ENCODE measurements around the gene SOX6.
"Not testable (repeated sequence)": the region's sequence is repeated elsewhere in the genome, so short reads cannot be mapped to it uniquely, and the experiment has no call there.

The SOX6 gene

GRCh38 chr11:16149476-16149875 lies 206.9 kb downstream of the SOX6 start:
- Histone ChIP-seq H2AFZ (ENCODE audit: low read length) (no peak overlapping the region), H3K9me3 (replicated peaks; ENCODE audit: insufficient read depth, low read length) (no peaks in the 10 kb centered on the region), H4K20me1 (ENCODE audit: insufficient read depth, low read length) (no peaks in the 10 kb centered on the region), H3K79me2 (ENCODE audit: low read length) (no peaks in the 10 kb centered on the region), H3K27ac (ENCODE audit: low read length) (no peak overlapping the region), H3K4me1 (ENCODE audit: low read length) (no peaks in the 10 kb centered on the region), H3K9ac (ENCODE audit: low read length) (no peak overlapping the region), H3F3A (ENCODE audit: insufficient read depth, low read length) (no peaks in the 10 kb centered on the region), H3K4me2 (ENCODE audit: low read depth, low read length) (no peak overlapping the region), H3K9me2 (replicated peaks; ENCODE audit: insufficient read depth, low read length) (no peaks in the 10 kb centered on the region), H3K4me3 (ENCODE audit: low read length) (no peak overlapping the region), H3K36me3 (replicated peaks; ENCODE audit: insufficient read depth, low read length) (no peaks in the 10 kb centered on the region), H3K27me3 (replicated peaks; ENCODE audit: insufficient read depth, low read length) (no peaks in the 10 kb centered on the region)
- TF ChIP-seq EZH2 (optimal IDR thresholded peaks at IDR 0.05; ENCODE audit: low read depth, low read length) (no peak), CTCF (IDR thresholded peaks at IDR 0.05; ENCODE audit: low read length) (no peak), EZH2phosphoT487 (IDR thresholded peaks at IDR 0.05; ENCODE audit: low read length) (no peak)
- no peak for DNase-seq

- H3K27ac ChIP-seq (ENCODE audit: low read length), result no peak overlapping the region
- H3K9me2 ChIP-seq (replicated peaks; ENCODE audit: insufficient read depth, low read length), result no peaks in the 10 kb centered on the region
- H2AFZ ChIP-seq (ENCODE audit: low read length), result no peak overlapping the region
- no peaks in the 10 kb centered on the region for H3K27me3 ChIP-seq (replicated peaks; ENCODE audit: insufficient read depth, low read length)
- H3K79me2 ChIP-seq (ENCODE audit: low read length), result no peaks in the 10 kb centered on the region
- H3K36me3 ChIP-seq (replicated peaks; ENCODE audit: insufficient read depth, low read length), result no peaks in the 10 kb centered on the region
- no peaks in the 10 kb centered on the region for H3K9me3 ChIP-seq (replicated peaks; ENCODE audit: insufficient read depth, low read length)
- no peaks in the 10 kb centered on the region for H4K20me1 ChIP-seq (ENCODE audit: insufficient read depth, low read length)
- no peak for DNase-seq
- TF ChIP-seq EZH2 (optimal IDR thresholded peaks at IDR 0.05; ENCODE audit: low read depth, low read length), result no peak
- no peak for TF ChIP-seq EZH2phosphoT487 (IDR thresholded peaks at IDR 0.05; ENCODE audit: low read length)
- TF ChIP-seq CTCF (IDR thresholded peaks at IDR 0.05; ENCODE audit: low read length), result no peak
- no peak overlapping the region for H3K9ac ChIP-seq (ENCODE audit: low read length)
- H3K4me3 ChIP-seq (ENCODE audit: low read length), result no peak overlapping the region
- no peaks in the 10 kb centered on the region for H3F3A ChIP-seq (ENCODE audit: insufficient read depth, low read length)
- H3K4me2 ChIP-seq (ENCODE audit: low read depth, low read length), result no peak overlapping the region
- no peaks in the 10 kb centered on the region for H3K4me1 ChIP-seq (ENCODE audit: low read length)
Observed at GRCh38 chr11:16148301-16148931, 207.9 kb downstream of the SOX6 start.

GRCh38 chr11:16146980-16147379 lies 209.4 kb downstream of the SOX6 start:
- H4K20me1 ChIP-seq (ENCODE audit: insufficient read depth, low read length); DNase-seq; H3K9ac ChIP-seq (ENCODE audit: low read length); H3K9me2 ChIP-seq (replicated peaks; ENCODE audit: insufficient read depth, low read length); H3K27me3 ChIP-seq (replicated peaks; ENCODE audit: insufficient read depth, low read length); H3K4me1 ChIP-seq (ENCODE audit: low read length); H3K79me2 ChIP-seq (ENCODE audit: low read length); H3K4me3 ChIP-seq (ENCODE audit: low read length); H3K9me3 ChIP-seq (replicated peaks; ENCODE audit: insufficient read depth, low read length); H3K27ac ChIP-seq (ENCODE audit: low read length); H3F3A ChIP-seq (ENCODE audit: insufficient read depth, low read length); H2AFZ ChIP-seq (ENCODE audit: low read length); H3K4me2 ChIP-seq (ENCODE audit: low read depth, low read length); H3K36me3 ChIP-seq (replicated peaks; ENCODE audit: insufficient read depth, low read length): not testable (repeated sequence)

- H3K9me3 ChIP-seq (replicated peaks; ENCODE audit: insufficient read depth, low read length); H3F3A ChIP-seq (ENCODE audit: insufficient read depth, low read length); H2AFZ ChIP-seq (ENCODE audit: low read length); H3K27ac ChIP-seq (ENCODE audit: low read length); H3K4me1 ChIP-seq (ENCODE audit: low read length); H3K79me2 ChIP-seq (ENCODE audit: low read length); H3K9me2 ChIP-seq (replicated peaks; ENCODE audit: insufficient read depth, low read length); H3K4me2 ChIP-seq (ENCODE audit: low read depth, low read length); H3K36me3 ChIP-seq (replicated peaks; ENCODE audit: insufficient read depth, low read length); H3K4me3 ChIP-seq (ENCODE audit: low read length); DNase-seq; H4K20me1 ChIP-seq (ENCODE audit: insufficient read depth, low read length); H3K9ac ChIP-seq (ENCODE audit: low read length); H3K27me3 ChIP-seq (replicated peaks; ENCODE audit: insufficient read depth, low read length): not testable (repeated sequence)
Observed at GRCh38 chr11:16141614-16142013, 214.7 kb downstream of the SOX6 start.

- not testable (repeated sequence) for DNase-seq; H3K27ac ChIP-seq (ENCODE audit: low read length); H3K36me3 ChIP-seq (replicated peaks; ENCODE audit: insufficient read depth, low read length); H3K9ac ChIP-seq (ENCODE audit: low read length); H3K79me2 ChIP-seq (ENCODE audit: low read length); H3K4me2 ChIP-seq (ENCODE audit: low read depth, low read length); H4K20me1 ChIP-seq (ENCODE audit: insufficient read depth, low read length); H3F3A ChIP-seq (ENCODE audit: insufficient read depth, low read length); H2AFZ ChIP-seq (ENCODE audit: low read length); H3K27me3 ChIP-seq (replicated peaks; ENCODE audit: insufficient read depth, low read length); H3K9me2 ChIP-seq (replicated peaks; ENCODE audit: insufficient read depth, low read length); H3K9me3 ChIP-seq (replicated peaks; ENCODE audit: insufficient read depth, low read length); H3K4me1 ChIP-seq (ENCODE audit: low read length); H3K4me3 ChIP-seq (ENCODE audit: low read length)
Observed at GRCh38 chr11:16141162-16141561, 215.2 kb downstream of the SOX6 start.

Data from MM.1S (cell line).